Ovary (tissue), 9 donors: ENCODE results near the gene TEX13D. TPM values are rescaled to one million over a fixed set of nuclear protein-coding genes. Genes with fewer than 3 reads are reported as not detected.
"Not testable (repeated sequence)": the region's sequence is repeated elsewhere in the genome, so short reads cannot be mapped to it uniquely, and the experiment has no call there.

Source experiments
- DNase-seq, 5 donors: peaks; one replicate each; pipeline ENCODE4 v3.0.0-alpha.2; 2019 to 2020
- H3K27ac ChIP-seq, 2 donors: fragments of 200-600 bp; one replicate each; pipeline versions ENCODE4 v1.5.1 to v1.8.0; 2019 to 2022
- H3K27me3 ChIP-seq: fragments of 200-600 bp; one replicate; pipeline ENCODE4 v1.8.0; 2022
- H3K36me3 ChIP-seq: fragments of 200-600 bp; sonication (generic); one replicate; pipeline ENCODE4 v1.5.1; 2019
- H3K4me1 ChIP-seq: one replicate; pipeline ENCODE4 v1.8.1; 2013; ENCODE audit warnings: mild to moderate bottlenecking, moderate library complexity; ENCODE audit not compliant: insufficient read depth
- H3K4me3 ChIP-seq: fragments of 200-600 bp; sonication (generic); one replicate; pipeline ENCODE4 v1.5.1; 2017
- H3K9me3 ChIP-seq, 2 donors: fragments of 200-600 bp in 1 of 2; sonication (generic) in 1 of 2; one replicate each; pipeline versions ENCODE4 v1.5.1 to v1.8.1; 2013 to 2019; ENCODE audit warnings: mild to moderate bottlenecking in 1 of 2, moderate library complexity in 1 of 2
- CTCF ChIP-seq, 3 donors: fragments of 450-650 bp in 2 of 3; fragments of 200-600 bp in 1 of 3; IDR thresholded peaks; one replicate each; pipeline versions ENCODE4 v1.5.1 to v1.8.0; 2016 to 2022; ENCODE audit warnings: antibody characterized with exemption in 3 of 3, mild to moderate bottlenecking in 1 of 3
- EP300 ChIP-seq: sonication (generic); formaldehyde crosslinking; IDR thresholded peaks from one replicate; pipeline ENCODE4 v1.6.1; 2017; ENCODE audit warnings: antibody characterized with exemption
- POLR2A ChIP-seq: fragments of 450-650 bp; IDR thresholded peaks from one replicate; pipeline ENCODE4 v1.6.1; 2017; ENCODE audit warnings: antibody characterized with exemption, mild to moderate bottlenecking, moderate library complexity
- WGBS, 3 donors: extraction: QIAGEN DNeasy Blood & Tissue Kit in 1 of 3; methylation state at CpG; one replicate each; pipeline versions ENCODE4 v1.1.5 to v1.1.7; 2013 to 2017; 5-methylcytosine and 5-hydroxymethylcytosine counted together
- intact Hi-C, 4 donors: fragments of 100-400 bp; cut with DNase I; formaldehyde crosslinking; loops; one replicate each; pipeline versions ENCODE4 v1.11.0 to v1.15.1; 2022 to 2023
- polyA plus RNA-seq, 2 donors: library from polyadenylated mRNA; stranded (reverse); fragments of 200-250 nt in 1 of 2; fragments of 350-450 nt in 1 of 2; fragmentation: Illumina TruSeq in 1 of 2; extraction: RNeasy Lipid Tissue Mini Kit (QIAGEN cat#74804) in 1 of 2; gene quantifications; one replicate each; pipeline ENCODE4 v1.2.3, GENCODE V29; 2013 to 2014
- total RNA-seq, 7 donors: library from RNA; depleted of rRNA in 2 of 7; stranded (reverse); fragments of >200 nt in 2 of 7; fragmentation: NEBNext Ultra II Directional in 3 of 7; extraction: Animal tissue kit (Norgen Biotek cat#: 25700) in 3 of 7; gene quantifications; one replicate each; pipeline versions ENCODE4 v1.1.0 to v1.2.4, GENCODE V29; 2016 to 2023
- donor health status: DM: no; HTN: no; CAD: no; lungs with moderate emphysema.
- donor health status: DM: no; HTN: no; CAD: no.
- donor health status: Bipolar disorder and iron deficiency.
- donor health status: DM: yes; HTN: yes; CAD: no.
- donor health status: DM: no; HTN: no; CAD: no.
- donor health status: DM: yes; HTN: yes; CAD: no.

Gene TEX13D
- total and polyA plus RNA-seq, 9 donors: not detected

- no peaks in the 10 kb centered on the region for H3K27me3 ChIP-seq
- H3K9me3 ChIP-seq: no peaks in the 10 kb centered on the region
- H3K4me3 ChIP-seq: no peak overlapping the region
- no peaks in the 10 kb centered on the region for H3K36me3 ChIP-seq
- TF ChIP-seq EP300 (no peak), CTCF (IDR thresholded peaks at IDR 0.05) (no peak), POLR2A (no peak)
- intact Hi-C loops: no loop called here
- 61 to 67% (median 62%) methylated on average over 2 of the region's 2 CpGs for WGBS, 3 donors
- DNase-seq: no peak
- H3K27ac ChIP-seq: no peak overlapping the region
- H3K4me1 ChIP-seq: no peaks in the 10 kb centered on the region
Measured at GRCh38 chrX:124307253-124307907, 25.1 kb upstream of the TEX13D start.

- no peaks in the 10 kb centered on the region for H3K9me3 ChIP-seq
- no peaks in the 10 kb centered on the region for H3K36me3 ChIP-seq
- 60 to 73% (median 69%) methylated on average over 1 of the region's 1 CpG for WGBS, 3 donors
- H3K27me3 ChIP-seq: no peaks in the 10 kb centered on the region
- no peak for DNase-seq
- H3K4me3 ChIP-seq: no peak overlapping the region
- no peaks in the 10 kb centered on the region for H3K4me1 ChIP-seq
- H3K27ac ChIP-seq: no peak overlapping the region
- TF ChIP-seq POLR2A (no peak), CTCF (IDR thresholded peaks at IDR 0.05) (no peak), EP300 (no peak)
- intact Hi-C loops: no loop called here
Measured at GRCh38 chrX:124325732-124326131, 6.7 kb upstream of the TEX13D start.

- Histone ChIP-seq H3K27me3 (no peaks in the 10 kb centered on the region), H3K27ac (no peak overlapping the region), H3K36me3 (no peaks in the 10 kb centered on the region), H3K4me3 (no peak overlapping the region), H3K9me3 (no peaks in the 10 kb centered on the region), H3K4me1 (no peaks in the 10 kb centered on the region)
- 52 to 70% (median 59%) methylated on average over 1 of the region's 1 CpG for WGBS, 3 donors
- TF ChIP-seq CTCF (IDR thresholded peaks at IDR 0.05) (no peak), POLR2A (no peak), EP300 (no peak)
- no peak for DNase-seq
- intact Hi-C loops: no loop called here
Measured at GRCh38 chrX:124328765-124329164, 3.7 kb upstream of the TEX13D start.

GRCh38 chrX:124333862-124334261, 1.4 kb downstream of the TEX13D start:
- no peak overlapping the region for H3K27ac ChIP-seq
- WGBS, 3 donors: 77 to 88% (median 83%) methylated on average over 6 of the region's 6 CpGs
- H3K27me3 ChIP-seq: no peaks in the 10 kb centered on the region
- intact Hi-C loops: no loop called here
- H3K4me1 ChIP-seq: no peaks in the 10 kb centered on the region
- H3K4me3 ChIP-seq: no peak overlapping the region
- H3K36me3 ChIP-seq: no peaks in the 10 kb centered on the region
- no peak for DNase-seq
- TF ChIP-seq EP300 (no peak), CTCF (IDR thresholded peaks at IDR 0.05) (no peak), POLR2A (no peak)
- no peaks in the 10 kb centered on the region for H3K9me3 ChIP-seq

- intact Hi-C loops, H3K4me1 ChIP-seq: not testable (repeated sequence)
- WGBS, 3 donors: 70 to 79% (median 71%) methylated on average over 2 of the region's 2 CpGs
Measured at GRCh38 chrX:124334555-124334954, 2.1 kb downstream of the TEX13D start.

More at GRCh38 chrX:124334555-124334954, 2.1 kb downstream of the TEX13D start:
- H3K27ac ChIP-seq, H3K36me3 ChIP-seq, DNase-seq, H3K9me3 ChIP-seq, H3K4me3 ChIP-seq, H3K27me3 ChIP-seq: not testable (repeated sequence)
